ENCODE data around the gene TMPO.

DNA sequence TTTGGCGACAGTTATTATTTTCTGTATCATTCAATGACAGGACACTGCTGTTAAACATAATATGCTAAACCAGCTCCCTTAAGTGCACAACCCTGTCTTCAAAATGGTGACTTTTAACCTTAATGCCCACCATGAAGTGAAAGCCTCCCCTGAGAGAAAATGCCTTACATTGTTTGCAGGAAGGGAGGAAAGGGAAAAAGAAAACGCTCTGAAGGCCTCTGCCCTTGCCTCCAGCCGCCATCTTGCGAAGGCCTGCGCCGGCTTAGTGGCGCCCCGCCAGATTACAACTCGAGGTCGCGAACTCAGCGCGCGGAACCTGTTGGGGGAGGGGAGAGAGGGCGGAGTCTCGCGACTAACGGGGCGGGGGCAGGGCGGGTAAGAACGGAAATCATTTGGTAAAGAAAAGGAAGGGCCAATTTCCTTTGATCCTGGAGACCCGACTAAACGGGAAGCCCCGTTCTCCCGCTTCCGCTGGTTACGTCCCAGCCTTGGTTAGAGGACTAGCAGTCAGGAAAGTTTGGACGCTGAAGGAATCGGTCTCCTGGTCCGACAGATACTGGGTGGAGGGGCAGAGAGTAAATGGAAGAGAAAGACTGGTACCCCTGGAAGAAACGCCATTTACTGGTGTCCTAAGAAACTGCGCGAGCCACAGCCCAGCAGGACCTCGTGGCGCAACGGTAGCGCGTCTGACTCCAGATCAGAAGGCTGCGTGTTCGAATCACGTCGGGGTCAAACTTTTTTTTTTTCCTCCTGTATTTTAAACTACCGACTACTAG, 11.6 kb upstream of the TMPO start:
- peak; percentile 63; the same call in 1 of the 2 replicates for TF ChIP-seq POLR2AphosphoS5 (IDR thresholded peaks at IDR 0.05; ENCODE audit: borderline replicate concordance, low read depth, low read length)
- no peak for TF ChIP-seq EZH2 (IDR thresholded peaks at IDR 0.05)
